ENCODE results near the gene CHMP6.
"Not testable (repeated sequence)": the region's sequence is repeated elsewhere in the genome, so short reads cannot be mapped to it uniquely, and the experiment has no call there.

CHMP6 gene

DNA sequence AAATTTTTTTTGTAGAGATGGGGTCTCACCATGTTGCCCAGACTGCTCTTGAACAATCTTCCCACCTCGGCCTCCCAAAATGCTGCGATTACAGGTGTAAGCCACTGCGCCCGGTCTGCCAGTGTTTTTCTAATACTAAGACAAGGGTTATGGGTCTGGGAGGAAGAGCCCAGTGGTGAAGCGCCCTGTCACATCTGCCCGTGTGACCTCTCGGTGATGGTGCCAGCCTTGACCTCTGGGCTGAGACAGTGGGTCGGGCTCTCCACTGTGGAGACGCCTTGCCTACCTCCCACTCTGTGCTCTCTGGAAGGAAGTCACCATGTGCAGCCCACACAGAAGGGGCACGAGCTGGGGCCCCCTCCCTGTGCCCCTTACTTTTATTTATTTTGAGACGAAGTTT lies 38.2 kb downstream of the CHMP6 start:
- DNase-seq (ENCODE audit: low read depth in 3 of 3), result no peak

DNA sequence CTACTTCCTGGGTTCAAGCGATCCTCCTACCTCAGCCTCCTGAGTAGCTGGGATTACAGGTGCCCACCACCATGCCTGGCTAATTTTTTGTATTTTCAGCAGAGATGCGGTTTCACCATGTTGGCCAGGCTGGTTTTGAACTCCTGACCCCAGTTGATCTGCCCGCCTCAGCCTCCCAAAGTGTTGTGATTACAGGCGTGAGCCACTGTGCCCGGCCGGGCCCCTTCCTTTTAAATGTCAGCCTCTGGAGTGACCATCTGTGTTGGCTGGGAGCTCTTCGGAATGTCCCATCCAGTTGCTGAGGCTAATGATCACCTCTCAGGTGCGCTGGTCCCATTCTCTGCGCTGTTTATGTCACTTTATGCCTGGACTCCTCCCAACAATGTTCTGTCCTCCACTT lies 38.7 kb downstream of the CHMP6 start:
- DNase-seq (ENCODE audit: low read depth in 3 of 3), result not testable (repeated sequence)

DNA sequence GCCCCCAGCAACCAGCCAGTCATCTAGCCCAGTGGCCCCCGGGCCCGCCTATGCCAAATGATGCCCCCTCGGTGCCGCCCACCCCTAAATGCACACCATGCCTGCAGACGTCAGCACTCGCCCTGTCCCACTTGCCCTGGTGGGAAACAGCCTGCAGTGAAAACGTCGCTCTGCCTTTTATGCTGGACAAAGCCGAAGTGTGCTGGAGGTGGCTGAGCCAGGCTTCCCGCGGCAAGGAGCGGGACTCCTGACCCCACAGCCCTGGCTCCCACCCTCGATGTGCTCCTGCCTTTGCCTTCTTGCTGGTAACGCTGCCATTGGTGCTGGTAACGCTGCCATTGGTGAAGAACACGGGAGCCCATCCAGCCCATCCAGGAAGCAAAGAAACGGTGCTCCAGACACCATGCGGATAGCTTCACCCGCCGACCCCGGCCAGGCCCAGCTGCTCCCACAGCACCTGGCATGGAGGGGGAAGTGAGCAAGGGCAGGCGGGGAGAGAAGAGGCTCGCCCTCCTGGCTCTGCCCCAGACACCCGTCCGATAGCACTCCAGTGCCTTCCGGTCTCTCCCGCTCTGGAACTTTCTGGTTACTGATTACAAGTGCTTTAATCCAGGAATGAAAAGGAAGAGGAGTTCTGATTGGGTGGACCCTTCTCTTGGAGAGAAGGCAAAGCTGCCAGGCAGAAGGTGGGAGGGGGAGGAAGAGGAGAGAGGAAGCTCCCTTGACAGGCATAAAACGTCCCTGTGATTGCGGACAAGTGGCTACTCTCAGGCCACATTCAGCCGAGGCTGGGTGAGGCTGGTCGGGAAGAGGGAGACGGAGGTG lies 39.3 kb downstream of the CHMP6 start:
- DNase-seq (ENCODE audit: low read depth in 3 of 3), result no peak

DNA sequence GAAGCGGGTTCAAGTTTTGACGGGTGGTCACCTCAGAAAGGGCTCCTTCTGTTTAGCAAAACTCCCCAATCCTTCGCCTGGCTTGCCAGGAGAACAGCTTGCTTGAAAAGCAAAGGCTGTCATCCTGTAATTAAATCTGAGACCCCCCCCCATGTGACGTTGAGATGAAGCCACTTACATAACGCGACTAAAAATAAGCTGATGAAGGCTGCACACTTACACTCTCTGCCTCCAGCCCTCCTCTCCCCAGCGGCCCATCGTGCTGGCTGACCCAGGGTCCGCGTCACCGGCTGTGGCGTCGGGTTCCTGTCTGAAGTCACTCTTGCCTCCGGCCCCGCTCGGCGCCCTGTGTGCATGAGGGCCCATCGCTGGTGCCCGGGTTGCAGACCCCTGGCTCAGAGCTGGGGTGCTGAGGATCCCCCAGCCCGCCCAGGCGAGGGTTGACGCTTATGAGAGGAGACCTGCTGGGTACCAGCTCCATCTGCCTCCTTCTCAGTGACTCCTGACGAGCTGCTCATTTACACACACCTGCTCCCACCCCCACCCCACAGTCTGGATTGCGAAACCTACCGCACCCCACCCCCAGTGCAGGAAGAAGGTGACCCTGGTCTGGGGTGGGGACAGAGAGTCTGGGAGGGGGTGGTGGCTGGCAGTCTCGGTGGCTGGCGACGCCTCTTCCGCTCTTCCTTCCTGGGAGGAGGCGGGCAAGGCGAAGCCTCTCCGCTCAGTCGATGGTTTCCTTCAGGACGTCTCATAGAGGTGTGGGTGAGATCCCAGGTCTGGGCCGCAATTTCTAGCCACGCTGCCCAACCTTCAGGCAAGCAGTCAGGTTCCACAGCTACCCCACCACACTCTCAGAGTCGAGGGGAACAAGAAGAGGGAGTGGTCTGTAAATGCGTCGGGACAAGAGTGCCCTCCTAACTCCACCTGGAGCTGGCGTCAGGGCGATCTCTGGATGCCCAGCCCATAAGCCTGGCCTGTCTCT lies 40.2 kb downstream of the CHMP6 start:
- DNase-seq (ENCODE audit: low read depth in 3 of 3), result no peak

DNA sequence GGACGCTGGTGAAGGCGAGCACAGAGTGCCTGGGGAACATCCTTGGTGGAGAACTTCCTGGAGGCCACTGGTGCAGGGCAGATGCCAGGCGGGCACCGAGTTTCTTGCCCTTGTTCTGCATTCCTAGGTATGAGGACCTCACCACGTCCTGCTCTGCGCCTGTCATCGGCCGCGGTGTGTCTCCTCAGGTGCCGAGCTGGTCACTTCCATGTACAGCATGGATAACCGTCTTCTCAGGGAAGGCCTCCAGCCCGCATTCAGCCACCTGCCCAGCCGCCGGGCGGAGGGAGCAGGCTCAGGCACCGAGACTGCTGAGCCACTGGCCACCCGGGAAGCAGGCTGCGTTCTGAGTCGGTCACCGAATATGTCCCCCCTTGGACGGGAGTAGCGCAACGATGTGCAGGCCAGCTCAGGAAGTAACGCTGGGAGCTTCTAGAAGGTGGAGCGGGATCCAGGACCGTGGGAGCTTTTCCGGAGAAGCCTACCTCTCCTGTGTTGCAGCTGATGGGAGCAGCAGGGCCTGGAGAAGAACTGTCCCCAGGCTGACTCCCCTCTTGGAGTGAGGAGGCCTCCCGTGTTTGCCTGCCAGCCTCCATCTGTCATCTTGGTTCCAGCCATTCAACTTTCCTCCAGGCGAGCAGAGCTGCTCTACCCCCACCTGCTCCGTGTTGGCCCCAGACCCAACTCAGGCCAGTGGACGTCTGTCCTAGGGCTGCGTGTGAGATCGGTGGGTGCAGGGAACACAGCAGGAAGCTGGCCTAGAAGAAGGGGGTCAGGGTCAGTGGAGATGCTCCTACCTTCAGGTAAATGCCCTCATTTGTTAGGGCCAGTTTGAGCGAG lies 41.2 kb downstream of the CHMP6 start:
- no peak for DNase-seq (ENCODE audit: low read depth in 3 of 3)

DNA sequence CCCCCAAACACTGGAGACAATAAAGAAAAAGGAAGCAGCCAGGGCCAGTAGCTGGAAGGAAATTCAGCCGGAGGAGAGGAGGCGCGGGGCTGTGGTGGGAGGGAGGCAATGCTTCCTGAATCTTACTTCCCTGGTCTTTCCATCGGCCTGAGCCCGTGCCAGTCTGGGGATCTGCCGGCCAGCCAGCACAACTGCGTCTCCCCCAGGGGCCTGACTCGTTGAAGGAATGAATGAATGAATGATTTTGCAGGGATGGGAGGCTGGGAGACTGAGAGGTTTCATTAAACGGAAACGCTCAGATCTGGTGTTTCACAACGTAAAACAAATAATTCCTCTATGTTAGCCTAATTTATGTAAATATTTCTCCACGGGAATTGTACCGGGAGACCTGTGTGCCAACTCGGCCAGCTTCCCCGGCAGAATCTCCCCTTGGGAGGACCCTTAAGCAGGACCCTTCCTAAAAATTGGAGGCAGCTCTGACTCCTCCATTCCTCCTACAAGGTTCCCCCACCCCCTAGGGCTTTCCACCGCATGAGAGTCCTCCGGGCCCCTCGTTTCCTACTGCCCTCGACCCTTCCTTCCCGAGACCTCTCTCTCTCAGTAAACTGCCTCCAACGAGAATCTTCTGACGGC lies 42.0 kb downstream of the CHMP6 start:
- no peak for DNase-seq (ENCODE audit: low read depth in 3 of 3)

DNA sequence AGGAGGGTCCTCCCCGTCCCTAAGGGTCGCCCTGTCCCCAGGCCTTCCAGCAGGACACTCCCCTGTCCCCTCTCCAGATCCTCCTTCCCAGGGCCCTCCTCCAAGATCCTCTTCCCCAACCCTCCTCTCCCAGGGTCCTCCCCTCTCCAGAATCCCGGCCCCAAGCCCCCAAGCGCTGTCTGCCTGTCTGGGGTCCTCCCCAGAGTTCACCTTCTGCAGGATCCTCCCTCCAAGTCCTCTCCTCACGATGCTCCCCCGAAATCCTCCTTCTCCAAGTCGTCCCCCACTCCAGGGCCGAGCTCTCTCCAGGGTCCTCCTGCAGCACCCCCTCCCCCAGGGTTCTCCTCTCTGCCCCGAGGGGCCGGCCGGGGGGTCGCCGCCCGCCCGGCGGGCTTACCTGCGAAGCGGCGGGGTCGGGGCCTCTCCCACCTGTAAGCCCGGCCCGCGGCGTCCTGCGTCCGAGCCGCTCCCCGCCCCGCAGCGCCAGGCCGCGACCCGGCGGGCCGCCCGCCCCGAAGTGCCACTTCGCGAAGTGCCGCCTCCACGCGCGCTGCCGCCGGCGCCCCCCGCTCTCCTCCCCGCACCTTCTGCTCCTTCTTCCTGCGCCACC lies 42.6 kb downstream of the CHMP6 start:
- DNase-seq (ENCODE audit: low read depth in 3 of 3), result no peak

DNA sequence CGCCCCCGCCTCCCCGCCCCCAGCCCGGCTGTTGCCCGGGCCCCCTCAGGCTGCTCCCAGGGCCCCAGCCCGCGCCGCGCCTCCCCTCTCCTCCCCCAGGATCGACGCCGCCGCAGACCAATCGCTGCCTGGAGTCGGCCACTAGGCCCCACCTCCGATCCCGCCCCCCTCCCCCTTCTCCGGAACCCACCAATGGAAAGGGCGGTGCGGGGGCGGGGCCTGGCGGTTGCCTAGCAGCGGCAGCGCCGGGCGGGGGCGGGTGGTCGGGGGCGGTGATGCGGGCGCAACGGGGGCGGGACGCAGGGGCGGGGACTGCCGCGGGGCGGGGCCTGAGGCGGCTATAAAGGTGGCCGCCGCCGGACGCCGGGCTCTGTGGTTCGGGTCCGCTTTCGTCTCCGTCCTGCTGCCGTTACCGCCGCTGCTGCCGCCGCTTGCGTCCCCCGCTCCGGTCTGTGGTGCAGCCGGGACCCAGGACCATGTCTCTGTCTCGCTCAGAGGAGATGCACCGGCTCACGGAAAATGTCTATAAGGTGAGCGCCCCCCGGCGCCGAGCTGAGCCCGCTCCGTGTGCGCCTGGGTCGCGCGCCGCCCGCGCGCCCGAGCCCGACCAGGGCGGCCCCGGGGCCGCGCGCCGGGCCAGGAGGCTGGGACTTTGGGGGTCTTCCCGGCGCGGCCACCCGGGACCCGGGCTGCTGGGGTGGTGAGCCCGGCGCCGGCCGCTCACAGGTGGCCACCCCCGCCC lies 43.3 kb downstream of the CHMP6 start, which contains the start of gene BAIAP2:
Gene BAIAP2, plus strand, starts transcription at position 373 of the 742 bp plus-strand sequence. Its CDS starts 104 bp downstream, at position 477.
- DNase-seq (ENCODE audit: low read depth in 3 of 3), result peak; percentile 89 to 99 (median 98)

DNA sequence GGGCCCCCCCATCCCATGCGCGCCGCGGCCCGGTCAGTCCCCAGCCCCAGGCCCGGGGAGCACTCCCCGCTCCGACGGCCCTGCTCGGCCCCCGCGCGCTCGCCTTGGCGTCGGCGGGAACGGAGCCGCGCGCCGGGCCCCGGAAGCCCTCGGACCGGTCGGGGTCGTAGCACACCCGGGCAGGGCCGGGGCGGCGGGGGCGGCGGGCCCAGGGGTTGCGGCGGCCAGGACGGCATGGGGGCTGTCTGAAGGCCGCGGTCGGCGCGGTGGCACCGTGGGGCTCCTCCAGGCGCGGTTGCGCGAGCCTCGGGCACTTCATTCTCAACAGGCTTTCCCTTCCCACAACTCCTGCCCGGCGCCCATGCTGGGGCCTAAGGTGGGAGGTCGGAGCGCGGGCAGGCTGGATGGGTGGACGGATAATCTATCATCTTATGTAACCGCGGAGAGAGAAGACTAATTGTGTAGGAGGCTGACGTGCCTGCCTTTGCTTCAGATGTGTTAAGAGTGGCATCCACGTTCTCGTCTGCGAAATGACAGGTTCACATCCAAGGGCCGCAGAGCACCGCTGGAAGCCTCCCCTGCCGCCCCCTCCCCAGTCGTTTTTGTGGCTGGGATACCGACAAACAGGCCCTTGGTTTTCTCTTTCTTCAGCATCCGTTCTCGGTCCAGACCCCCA lies 44.0 kb downstream of the CHMP6 start:
- DNase-seq (ENCODE audit: low read depth in 3 of 3), result no peak

DNA sequence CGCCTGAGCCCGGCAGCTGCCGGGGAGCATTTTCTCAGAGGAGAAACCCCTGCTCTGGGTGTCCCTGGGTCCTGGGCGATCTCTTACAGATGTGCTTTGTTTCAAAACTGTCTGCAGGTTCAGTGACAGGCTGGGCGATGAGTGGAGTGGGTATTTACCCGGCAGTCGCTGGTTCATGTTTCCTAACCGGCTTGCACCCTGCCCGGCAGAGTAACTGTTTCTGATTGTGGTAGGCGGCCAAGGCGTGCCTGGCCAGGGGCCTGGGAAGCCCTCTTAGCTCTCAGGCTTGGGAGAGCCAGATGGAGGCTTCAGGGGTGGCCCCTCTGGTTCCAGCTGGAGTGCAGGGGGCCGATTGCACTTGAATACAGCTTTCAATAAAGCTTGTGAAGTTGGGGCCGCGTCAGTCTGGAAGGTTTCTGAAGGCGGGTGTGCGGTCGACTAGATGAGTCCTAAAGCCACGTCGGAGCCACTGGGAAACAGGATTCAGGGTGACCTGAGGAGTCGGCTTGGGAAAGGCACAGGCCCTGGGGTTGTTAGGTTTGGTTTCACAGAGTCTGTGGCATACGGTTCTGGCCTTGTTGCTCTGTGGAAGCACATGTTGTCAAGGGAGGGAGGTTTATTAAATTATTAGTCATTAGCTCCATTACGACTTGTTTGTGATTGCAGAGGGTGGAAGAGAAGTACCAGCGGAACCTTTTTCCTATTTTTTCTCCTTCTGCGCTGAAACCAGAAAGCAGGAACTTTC lies 44.7 kb downstream of the CHMP6 start:
- no peak for DNase-seq (ENCODE audit: low read depth in 3 of 3)

DNA sequence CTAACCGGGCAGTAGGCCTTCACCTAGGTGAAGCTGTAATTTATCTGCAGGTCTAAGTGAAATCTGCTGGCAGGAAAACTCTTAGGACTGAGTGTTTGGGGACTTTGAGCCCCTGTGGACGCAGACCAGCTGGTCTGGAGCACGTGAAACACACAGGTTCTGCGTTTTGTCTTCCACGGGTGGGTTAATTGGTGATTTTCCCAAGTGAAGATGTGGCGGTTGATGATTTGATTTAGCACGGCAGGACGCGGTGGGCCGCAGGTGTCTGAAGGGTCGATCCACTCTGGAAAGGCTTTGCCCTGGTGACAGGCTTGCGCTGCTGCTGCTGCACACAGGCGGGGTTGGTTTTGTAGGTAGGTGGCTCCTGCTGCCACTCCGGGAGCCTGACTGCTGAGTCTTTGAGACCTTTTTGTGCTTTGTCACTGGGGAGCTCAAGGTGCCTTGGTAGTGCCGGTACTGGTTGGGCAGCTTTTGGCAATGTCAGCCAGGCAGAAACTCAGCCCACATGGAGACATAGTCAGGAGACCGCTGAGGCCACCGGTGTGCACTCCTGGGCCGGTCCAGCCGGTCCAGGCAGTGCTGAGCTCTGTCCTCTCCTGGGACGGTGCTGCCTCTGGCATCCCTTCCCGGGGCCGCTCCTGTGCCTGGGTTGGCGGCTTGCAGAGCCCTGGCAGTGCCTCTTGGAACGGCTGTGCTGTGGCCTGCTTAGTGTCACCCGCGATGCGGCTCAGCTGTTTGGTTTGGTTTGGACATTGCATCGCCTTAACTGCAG lies 45.6 kb downstream of the CHMP6 start:
- DNase-seq (ENCODE audit: low read depth in 3 of 3), result no peak

DNA sequence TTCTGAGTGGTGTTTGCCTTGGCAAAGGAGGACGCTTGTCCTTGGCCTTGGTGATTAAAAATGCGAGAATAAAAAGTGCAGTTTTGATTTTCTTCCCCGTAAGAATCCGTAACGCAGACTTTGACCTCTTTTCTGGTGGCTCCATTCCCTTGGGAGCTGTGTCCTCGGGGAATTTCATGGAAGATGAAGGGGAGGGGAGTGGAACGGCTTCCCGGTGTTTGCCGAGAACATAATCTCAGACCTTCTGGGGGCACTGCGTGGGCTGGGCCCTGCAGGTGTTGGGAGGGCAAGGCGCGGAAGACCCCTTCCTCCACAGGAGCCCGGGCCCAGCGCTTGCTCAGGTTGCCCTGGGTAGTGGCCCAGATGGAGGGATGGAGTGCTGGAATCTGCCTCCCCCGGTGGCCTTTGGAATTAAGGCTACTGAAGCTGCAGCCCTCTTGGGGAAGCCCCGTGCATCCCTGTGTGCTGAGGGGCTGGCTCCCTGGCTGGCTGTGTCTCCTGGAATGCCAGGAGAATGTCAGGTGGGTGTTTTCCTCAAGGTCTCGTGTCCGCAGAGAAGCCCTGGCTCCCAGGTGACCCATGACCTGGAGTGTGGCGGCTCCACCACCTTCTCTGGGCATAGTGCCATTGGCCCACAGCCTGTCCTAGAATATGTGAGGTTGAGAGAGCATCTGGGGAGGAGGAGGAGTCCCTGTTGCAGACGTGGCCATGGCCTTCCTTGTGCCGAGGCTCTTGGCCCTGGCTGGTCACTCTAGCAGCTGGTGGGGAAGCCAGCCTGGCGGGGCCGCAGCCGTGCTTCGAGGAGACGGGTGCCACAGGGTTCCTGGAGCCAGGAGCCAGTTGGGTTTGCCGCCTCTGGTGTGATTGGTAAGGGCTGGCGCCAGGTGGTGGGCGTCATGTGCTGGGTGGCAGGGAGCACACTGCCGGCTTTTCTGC lies 46.4 kb downstream of the CHMP6 start:
- DNase-seq (ENCODE audit: low read depth in 3 of 3), result no peak

DNA sequence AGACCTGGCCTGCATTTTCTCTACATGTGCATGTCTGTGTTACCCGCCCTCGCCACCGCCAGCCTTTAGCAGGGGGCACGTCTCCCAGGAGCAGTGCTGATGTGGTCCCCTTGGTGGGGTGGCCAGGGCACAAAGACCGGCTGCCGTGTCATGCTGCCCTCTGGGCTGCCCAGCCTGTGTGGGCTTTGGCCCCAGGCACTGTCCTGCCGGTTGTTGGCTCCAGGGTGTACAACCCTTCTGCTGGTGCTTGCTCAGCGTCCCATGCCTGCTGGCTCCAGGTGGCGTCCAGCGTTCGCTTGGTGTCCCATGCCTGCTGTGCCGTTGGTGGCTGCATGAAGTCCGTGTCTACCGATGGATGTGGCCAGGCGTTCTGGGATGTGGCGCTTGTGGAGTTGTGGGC lies 47.5 kb downstream of the CHMP6 start:
- DNase-seq (ENCODE audit: low read depth in 3 of 3), result no peak

DNA sequence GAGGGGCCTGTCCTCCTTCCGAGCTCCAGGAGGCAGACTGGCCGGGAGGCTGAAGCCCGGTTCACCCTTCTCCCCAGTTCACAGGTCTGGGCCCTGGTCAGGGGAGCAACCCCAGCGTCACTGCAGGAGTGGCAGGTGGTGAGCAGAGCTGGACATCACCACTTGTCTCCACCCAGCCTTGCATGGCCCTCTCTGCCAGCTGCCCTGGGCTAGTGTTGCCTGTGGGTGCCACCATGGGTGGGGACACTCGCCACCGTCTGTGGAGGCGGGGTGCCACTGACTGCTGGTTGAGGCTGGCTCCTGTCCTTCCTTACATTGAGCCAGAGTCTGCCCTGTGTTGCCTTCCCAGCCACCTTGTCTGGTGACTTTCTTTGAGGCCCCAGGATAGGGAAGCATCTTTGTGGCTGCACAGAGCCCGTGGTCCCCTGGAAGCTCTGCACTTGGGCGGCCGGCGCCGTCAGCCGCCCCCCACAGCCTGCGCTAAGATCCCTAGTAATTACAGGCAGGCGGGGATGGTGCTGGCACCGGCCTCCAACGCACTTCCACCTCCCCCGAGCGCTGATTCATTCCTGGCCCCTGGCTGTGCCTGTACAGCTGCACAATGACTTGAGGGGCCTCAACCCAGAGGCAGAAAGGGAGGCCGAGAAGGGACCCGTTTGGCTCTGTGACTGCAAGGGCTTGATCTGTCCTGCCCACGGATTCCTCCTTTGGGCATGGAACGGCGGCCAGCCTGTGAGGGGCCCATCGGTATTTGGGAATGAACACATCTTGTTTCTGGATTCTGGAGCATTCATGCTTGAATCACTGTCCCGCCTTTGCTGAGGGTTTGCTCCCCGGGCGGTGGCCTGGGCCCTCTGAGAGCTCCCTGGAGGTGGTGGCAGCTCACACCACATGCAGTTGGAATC lies 48.5 kb downstream of the CHMP6 start:
- no peak for DNase-seq (ENCODE audit: low read depth in 3 of 3)

DNA sequence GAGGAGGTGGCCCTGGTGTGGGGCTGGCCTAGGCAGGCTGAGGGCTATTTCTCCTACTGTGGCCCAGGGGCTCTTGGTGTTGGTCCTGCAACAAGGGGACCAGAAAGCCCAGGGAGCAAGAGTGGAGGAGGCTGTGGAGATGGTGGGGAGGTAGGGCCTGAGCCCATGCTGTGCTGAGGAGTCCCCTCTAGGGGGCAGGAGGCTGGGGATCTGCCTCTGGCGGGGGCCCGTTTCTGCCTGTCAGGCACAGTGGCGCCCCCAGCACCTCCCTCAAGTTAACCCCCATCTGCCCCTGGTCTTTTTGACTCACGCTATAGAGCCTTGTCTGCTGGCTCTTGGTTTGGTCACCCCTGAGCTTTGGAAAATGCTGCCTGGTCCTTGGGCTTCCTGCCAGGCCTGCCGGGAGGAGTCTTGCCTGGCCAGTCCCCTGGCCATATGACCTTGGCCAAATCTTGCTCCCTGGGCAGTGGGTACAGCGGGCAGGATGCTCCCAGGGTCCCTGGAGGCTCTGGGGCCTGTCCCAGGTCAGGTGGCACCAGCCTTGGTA lies 49.2 kb downstream of the CHMP6 start:
- peak in 1 of 3 donors; percentile 15 for DNase-seq (ENCODE audit: low read depth in 3 of 3)
